ENCODE data around the gene SYNPR.
A peak's percentile ranks its signal among the peaks of the same experiment; 100 is the strongest.

Gene SYNPR

DNA sequence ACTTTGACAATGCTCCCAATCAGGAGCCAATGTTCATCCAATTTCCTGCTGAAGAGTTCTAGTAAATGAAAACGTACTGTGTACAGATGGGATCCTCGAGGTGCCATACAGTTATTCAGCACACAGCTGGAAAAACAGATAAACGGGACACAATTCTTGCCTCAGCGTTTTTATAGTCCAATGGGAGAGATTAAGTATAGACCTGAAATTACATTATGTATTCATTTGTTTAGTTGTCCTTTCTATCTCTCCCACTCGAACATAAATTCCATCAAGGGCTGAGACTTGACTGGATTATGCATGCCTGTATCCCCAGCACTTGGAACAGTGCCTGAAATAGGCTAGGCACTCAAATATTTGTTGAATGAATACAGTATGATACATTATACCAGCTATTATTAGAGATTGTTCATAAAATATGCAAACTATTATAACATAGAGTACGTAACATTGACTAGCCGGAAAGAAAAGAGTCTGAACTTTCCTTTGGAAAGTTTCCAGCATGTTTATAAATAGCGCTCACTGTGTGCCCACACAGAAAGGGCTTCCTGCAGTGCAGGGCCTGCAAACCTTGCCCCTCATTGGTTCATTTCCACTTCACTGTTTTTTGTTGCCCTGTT is 346.9 kb downstream of the SYNPR start:
- no peak for TF ChIP-seq ZFP3 (CRISPR knock-in tag; IDR thresholded peaks at IDR 0.05)
- TF ChIP-seq ISL1 (CRISPR knock-in tag; IDR thresholded peaks at IDR 0.05), result peak; percentile 40; the same call in 1 of the 2 replicates
- peak; percentile 97 for ATAC-seq

DNA sequence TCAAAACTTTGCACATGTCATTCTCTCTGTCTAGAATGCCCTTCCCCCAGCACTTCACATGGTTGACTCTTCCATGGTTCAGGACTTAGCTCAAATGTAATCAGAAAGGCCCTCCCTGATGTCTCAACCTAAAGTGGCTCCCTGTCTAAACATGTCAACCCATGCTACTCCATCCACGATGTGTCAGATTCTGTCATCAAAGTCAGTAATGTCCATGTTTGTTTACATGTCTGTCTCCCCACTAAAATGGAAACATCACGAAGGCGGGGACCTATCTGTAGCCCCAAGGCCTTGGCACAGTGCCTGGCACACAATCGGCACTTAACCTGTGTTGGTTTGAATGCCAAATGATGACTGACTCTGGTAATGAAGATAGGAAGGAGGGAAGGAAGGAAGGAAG is 353.6 kb downstream of the SYNPR start:
- TF ChIP-seq, protein P1, sequence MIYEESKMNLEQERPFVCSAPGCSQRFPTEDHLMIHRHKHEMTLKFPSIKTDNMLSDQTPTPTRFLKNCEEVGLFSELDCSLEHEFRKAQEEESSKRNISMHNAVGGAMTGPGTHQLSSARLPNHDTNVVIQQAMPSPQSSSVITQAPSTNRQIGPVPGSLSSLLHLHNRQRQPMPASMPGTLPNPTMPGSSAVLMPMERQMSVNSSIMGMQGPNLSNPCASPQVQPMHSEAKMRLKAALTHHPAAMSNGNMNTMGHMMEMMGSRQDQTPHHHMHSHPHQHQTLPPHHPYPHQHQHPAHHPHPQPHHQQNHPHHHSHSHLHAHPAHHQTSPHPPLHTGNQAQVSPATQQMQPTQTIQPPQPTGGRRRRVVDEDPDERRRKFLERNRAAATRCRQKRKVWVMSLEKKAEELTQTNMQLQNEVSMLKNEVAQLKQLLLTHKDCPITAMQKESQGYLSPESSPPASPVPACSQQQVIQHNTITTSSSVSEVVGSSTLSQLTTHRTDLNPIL (CRISPR knock-in tag; IDR thresholded peaks at IDR 0.05; ENCODE audit: low read depth), result no peak
- TF ChIP-seq, protein P2, sequence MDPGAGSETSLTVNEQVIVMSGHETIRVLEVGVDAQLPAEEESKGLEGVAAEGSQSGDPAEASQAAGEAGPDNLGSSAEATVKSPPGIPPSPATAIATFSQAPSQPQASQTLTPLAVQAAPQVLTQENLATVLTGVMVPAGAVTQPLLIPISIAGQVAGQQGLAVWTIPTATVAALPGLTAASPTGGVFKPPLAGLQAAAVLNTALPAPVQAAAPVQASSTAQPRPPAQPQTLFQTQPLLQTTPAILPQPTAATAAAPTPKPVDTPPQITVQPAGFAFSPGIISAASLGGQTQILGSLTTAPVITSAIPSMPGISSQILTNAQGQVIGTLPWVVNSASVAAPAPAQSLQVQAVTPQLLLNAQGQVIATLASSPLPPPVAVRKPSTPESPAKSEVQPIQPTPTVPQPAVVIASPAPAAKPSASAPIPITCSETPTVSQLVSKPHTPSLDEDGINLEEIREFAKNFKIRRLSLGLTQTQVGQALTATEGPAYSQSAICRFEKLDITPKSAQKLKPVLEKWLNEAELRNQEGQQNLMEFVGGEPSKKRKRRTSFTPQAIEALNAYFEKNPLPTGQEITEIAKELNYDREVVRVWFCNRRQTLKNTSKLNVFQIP (CRISPR knock-in tag; IDR thresholded peaks at IDR 0.05; ENCODE audit: borderline replicate concordance, low read depth), result no peak
- TF ChIP-seq ARNTL (CRISPR knock-in tag; IDR thresholded peaks at IDR 0.05; ENCODE audit: borderline replicate concordance, low read depth) (no peak), ISL1 (CRISPR knock-in tag; IDR thresholded peaks at IDR 0.05) (no peak), ZFP3 (CRISPR knock-in tag; IDR thresholded peaks at IDR 0.05) (no peak), ZNF565 (CRISPR knock-in tag; conservative IDR thresholded peaks at IDR 0.05; ENCODE audit: low read depth) (no peak), TOX (CRISPR knock-in tag; IDR thresholded peaks at IDR 0.05; ENCODE audit: borderline replicate concordance) (no peak), GLIS3 (CRISPR knock-in tag; IDR thresholded peaks at IDR 0.05) (no peak), TCF4 (CRISPR knock-in tag; IDR thresholded peaks at IDR 0.05; ENCODE audit: borderline replicate concordance) (no peak), ZNF70 (CRISPR knock-in tag; IDR thresholded peaks at IDR 0.05) (no peak), RARB (CRISPR knock-in tag; IDR thresholded peaks at IDR 0.05) (no peak), PPARA (CRISPR knock-in tag; IDR thresholded peaks at IDR 0.05; ENCODE audit: borderline replicate concordance) (no peak), OSR1 (CRISPR knock-in tag; IDR thresholded peaks at IDR 0.05) (no peak)
- TF ChIP-seq, protein P3, sequence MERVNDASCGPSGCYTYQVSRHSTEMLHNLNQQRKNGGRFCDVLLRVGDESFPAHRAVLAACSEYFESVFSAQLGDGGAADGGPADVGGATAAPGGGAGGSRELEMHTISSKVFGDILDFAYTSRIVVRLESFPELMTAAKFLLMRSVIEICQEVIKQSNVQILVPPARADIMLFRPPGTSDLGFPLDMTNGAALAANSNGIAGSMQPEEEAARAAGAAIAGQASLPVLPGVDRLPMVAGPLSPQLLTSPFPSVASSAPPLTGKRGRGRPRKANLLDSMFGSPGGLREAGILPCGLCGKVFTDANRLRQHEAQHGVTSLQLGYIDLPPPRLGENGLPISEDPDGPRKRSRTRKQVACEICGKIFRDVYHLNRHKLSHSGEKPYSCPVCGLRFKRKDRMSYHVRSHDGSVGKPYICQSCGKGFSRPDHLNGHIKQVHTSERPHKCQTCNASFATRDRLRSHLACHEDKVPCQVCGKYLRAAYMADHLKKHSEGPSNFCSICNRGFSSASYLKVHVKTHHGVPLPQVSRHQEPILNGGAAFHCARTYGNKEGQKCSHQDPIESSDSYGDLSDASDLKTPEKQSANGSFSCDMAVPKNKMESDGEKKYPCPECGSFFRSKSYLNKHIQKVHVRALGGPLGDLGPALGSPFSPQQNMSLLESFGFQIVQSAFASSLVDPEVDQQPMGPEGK (CRISPR knock-in tag; IDR thresholded peaks at IDR 0.05; ENCODE audit: borderline replicate concordance), result no peak
- ATAC-seq, result no peak

DNA sequence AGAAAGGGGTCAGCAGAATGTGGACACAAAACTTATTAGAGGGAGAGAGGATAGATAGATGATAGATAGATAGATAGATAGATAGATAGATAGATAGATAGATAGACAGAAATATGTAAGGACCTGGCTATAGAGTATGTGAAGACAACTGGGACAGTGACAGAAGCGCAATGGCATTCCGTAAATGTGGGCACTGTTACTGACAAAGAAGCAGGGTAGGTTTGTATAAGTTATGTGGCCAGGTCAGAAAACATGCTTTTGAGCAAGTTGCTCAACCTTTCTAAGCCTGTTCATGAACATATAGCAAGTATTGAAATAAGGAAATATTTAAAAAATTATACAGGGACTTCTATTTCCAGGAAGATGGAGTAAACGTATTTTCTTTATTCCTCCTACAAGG is 357.1 kb downstream of the SYNPR start:
- ATAC-seq, result no peak
- TF ChIP-seq TOX (CRISPR knock-in tag; IDR thresholded peaks at IDR 0.05; ENCODE audit: borderline replicate concordance), result no peak
- TF ChIP-seq, protein P3 (CRISPR knock-in tag; IDR thresholded peaks at IDR 0.05; ENCODE audit: borderline replicate concordance), result no peak
- TF ChIP-seq ZFP3 (CRISPR knock-in tag; IDR thresholded peaks at IDR 0.05), result no peak
- TF ChIP-seq CSDC2 (CRISPR knock-in tag; IDR thresholded peaks at IDR 0.05), result no peak
- TF ChIP-seq, protein P4, sequence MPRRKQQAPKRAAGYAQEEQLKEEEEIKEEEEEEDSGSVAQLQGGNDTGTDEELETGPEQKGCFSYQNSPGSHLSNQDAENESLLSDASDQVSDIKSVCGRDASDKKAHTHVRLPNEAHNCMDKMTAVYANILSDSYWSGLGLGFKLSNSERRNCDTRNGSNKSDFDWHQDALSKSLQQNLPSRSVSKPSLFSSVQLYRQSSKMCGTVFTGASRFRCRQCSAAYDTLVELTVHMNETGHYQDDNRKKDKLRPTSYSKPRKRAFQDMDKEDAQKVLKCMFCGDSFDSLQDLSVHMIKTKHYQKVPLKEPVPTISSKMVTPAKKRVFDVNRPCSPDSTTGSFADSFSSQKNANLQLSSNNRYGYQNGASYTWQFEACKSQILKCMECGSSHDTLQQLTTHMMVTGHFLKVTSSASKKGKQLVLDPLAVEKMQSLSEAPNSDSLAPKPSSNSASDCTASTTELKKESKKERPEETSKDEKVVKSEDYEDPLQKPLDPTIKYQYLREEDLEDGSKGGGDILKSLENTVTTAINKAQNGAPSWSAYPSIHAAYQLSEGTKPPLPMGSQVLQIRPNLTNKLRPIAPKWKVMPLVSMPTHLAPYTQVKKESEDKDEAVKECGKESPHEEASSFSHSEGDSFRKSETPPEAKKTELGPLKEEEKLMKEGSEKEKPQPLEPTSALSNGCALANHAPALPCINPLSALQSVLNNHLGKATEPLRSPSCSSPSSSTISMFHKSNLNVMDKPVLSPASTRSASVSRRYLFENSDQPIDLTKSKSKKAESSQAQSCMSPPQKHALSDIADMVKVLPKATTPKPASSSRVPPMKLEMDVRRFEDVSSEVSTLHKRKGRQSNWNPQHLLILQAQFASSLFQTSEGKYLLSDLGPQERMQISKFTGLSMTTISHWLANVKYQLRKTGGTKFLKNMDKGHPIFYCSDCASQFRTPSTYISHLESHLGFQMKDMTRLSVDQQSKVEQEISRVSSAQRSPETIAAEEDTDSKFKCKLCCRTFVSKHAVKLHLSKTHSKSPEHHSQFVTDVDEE (CRISPR knock-in tag; IDR thresholded peaks at IDR 0.05), result no peak
- no peak for TF ChIP-seq TCF4 (CRISPR knock-in tag; IDR thresholded peaks at IDR 0.05; ENCODE audit: borderline replicate concordance)
- no peak for TF ChIP-seq ZNF70 (CRISPR knock-in tag; IDR thresholded peaks at IDR 0.05)
- no peak for TF ChIP-seq RARB (CRISPR knock-in tag; IDR thresholded peaks at IDR 0.05)

DNA sequence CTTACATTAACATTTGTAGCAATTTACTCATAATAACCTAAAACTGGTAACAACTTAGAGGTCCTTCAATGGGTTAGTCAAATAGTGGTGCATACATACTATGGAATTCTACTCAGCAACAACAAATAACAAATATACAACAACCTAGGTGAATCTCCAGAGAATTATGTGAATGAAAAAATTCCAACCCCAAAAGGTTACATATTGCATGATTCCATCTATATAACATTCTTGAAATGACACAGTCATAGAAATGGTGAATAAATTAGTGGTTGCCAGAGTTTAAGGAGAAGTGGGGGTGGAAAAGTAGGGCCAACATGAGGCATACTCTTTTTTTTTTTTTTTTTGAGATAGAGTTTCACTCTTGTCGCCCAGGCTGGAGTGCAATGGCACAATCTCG is 361.7 kb downstream of the SYNPR start:
- TF ChIP-seq GLIS3 (CRISPR knock-in tag; IDR thresholded peaks at IDR 0.05) (no peak), ZNF70 (CRISPR knock-in tag; IDR thresholded peaks at IDR 0.05) (no peak), BACH2 (CRISPR knock-in tag; IDR thresholded peaks at IDR 0.05; ENCODE audit: borderline replicate concordance) (no peak), ISL1 (CRISPR knock-in tag; IDR thresholded peaks at IDR 0.05) (no peak), ARNTL (CRISPR knock-in tag; IDR thresholded peaks at IDR 0.05; ENCODE audit: borderline replicate concordance, low read depth) (no peak)
- no peak for ATAC-seq

Data from SK-N-SH treated with all-trans-retinoic acid at 6 μM for 48 hours (cell line).